Glutamatergic neuron (in vitro differentiated cells): Measurements from ENCODE around the gene FNDC3A. TPM values are rescaled to one million over a fixed set of nuclear protein-coding genes. Genes with fewer than 3 reads are reported as not detected.
"Not testable (repeated sequence)": the region's sequence is repeated elsewhere in the genome, so short reads cannot be mapped to it uniquely, and the experiment has no call there.

Source experiments
- DNase-seq: peaks from one replicate; pipeline ENCODE4 v3.0.0; 2022
- H3K27ac Mint-ChIP-seq: one replicate; pipeline ENCODE4 v1.8.0; 2020; ENCODE audit warnings: mild to moderate bottlenecking, mixed read lengths, inconsistent platforms; ENCODE audit not compliant: unreplicated experiment
- H3K27me3 Mint-ChIP-seq: one replicate; pipeline ENCODE4 v1.8.0; 2020; ENCODE audit warnings: mild to moderate bottlenecking, moderate library complexity, mixed read lengths, inconsistent platforms; ENCODE audit not compliant: unreplicated experiment
- H3K36me3 Mint-ChIP-seq: one replicate; pipeline ENCODE4 v1.8.0; 2020; ENCODE audit warnings: mild to moderate bottlenecking, mixed read lengths, inconsistent platforms; ENCODE audit not compliant: unreplicated experiment
- H3K4me1 Mint-ChIP-seq: one replicate; pipeline ENCODE4 v1.8.0; 2020; ENCODE audit warnings: mild to moderate bottlenecking, low read depth, mixed read lengths, inconsistent platforms; ENCODE audit not compliant: unreplicated experiment
- H3K4me3 Mint-ChIP-seq: one replicate; pipeline ENCODE4 v1.8.0; 2020; ENCODE audit warnings: mild to moderate bottlenecking, mixed read lengths, inconsistent platforms; ENCODE audit not compliant: unreplicated experiment
- H3K9me3 Mint-ChIP-seq: one replicate; pipeline ENCODE4 v1.8.0; 2020; ENCODE audit warnings: mild to moderate bottlenecking, moderate library complexity, mixed read lengths, inconsistent platforms; ENCODE audit not compliant: unreplicated experiment
- CTCF ChIP-seq: fragments of 200-600 bp; sonication (generic); IDR thresholded peaks from one replicate; pipeline ENCODE4 v1.5.0; 2021; ENCODE audit not compliant: partially characterized antibody, unreplicated experiment
- total RNA-seq: library from RNA; stranded (reverse); fragmentation: NEBNext Ultra II Directional; extraction: Animal tissue kit (Norgen Biotek cat#: 25700); gene quantifications from one replicate; pipeline ENCODE4 v1.2.1, GENCODE V29; 2021; ENCODE audit not compliant: unreplicated experiment

The FNDC3A gene
- total RNA-seq, 1 donor from 2014 or later, result 46.3 TPM

DNA sequence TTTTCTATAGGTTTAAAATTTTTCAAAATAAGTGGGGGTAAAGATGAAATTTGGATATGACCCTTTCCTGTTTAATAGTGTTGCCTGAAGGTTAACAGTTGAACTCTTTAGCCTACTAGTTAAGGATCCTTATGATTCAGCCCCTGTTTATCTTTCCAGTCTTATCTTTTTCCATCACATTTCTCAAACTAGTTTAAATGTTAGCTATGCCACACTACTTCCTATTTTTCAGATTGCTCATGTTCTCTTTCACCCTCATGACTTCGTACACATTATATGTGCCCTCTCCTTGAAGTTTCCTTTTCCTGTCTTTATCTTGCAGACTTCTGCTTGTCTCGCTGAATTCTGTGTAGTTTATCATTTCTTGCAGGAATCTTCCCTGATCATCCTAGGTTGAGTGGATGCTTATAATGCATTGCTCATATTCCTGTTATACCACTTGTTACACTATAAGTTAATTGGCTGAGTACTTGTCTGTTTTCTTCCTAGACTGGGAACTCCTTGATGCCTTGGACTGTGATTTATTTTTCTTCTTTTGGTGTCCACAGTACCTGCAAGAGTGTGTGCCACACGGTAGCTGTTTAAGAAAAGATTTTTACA, 86.7 kb downstream of the FNDC3A start:
- no peaks in the 10 kb centered on the region for H3K27me3 Mint-ChIP-seq
- peaks cover 5% of the 10 kb centered on the region for H3K4me1 Mint-ChIP-seq
- no peaks in the 10 kb centered on the region for H3K36me3 Mint-ChIP-seq
- H3K4me3 Mint-ChIP-seq, result no peak overlapping the region
- DNase-seq, result no peak
- H3K9me3 Mint-ChIP-seq, result no peaks in the 10 kb centered on the region
- H3K27ac Mint-ChIP-seq, result no peak overlapping the region
- TF ChIP-seq CTCF, result no peak

DNA sequence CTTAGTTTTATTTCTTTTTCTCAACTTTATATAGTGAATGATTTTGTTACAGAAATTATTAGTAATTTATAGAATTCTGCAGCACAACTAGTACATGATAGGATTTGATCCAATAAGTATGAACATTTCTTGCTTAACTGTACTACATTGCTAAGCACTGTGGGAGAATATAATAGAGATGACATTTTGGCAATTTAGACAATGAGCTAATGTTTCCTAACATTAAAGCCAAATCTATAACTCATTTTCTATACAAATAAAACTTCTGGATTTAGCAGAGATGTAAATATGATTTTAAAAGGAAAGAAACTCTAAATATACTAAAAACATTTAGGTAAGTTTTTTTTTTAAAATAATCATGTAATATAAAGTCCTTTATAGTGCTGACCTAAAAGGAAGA, 87.3 kb downstream of the FNDC3A start:
- Mint-ChIP-seq H3K4me3 (no peak overlapping the region), H3K9me3 (no peaks in the 10 kb centered on the region), H3K36me3 (no peaks in the 10 kb centered on the region), H3K4me1 (peaks cover 5% of the 10 kb centered on the region), H3K27ac (no peak overlapping the region), H3K27me3 (no peaks in the 10 kb centered on the region)
- DNase-seq, result no peak
- TF ChIP-seq CTCF, result no peak

DNA sequence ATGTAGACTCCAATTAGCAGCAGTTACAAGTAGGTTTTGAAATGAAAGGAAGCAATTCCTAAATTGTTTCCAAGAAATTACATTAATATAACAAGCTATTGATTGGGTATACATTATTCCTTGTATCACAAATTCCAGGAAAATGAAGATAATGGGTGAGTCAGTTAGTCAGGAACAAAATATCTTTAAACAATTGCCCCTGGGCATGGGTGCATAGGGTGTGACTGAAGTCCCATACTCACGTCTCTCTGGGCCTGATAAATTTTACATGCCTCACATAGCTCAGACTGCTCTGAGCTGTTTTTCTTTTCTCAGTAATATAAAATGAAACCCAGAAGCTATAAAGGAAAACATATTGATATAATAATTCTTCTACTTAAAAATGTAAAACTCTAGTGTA, 87.8 kb downstream of the FNDC3A start:
- Mint-ChIP-seq H3K27me3 (no peaks in the 10 kb centered on the region), H3K36me3 (no peaks in the 10 kb centered on the region), H3K4me1 (peaks cover 5% of the 10 kb centered on the region), H3K9me3 (no peaks in the 10 kb centered on the region), H3K27ac (no peak overlapping the region), H3K4me3 (no peak overlapping the region)
- TF ChIP-seq CTCF, result no peak
- no peak for DNase-seq

GRCh38 chr13:49064476-49064875, 88.8 kb downstream of the FNDC3A start:
- no peaks in the 10 kb centered on the region for H3K27me3 Mint-ChIP-seq
- peaks cover 5% of the 10 kb centered on the region for H3K4me1 Mint-ChIP-seq
- no peaks in the 10 kb centered on the region for H3K9me3 Mint-ChIP-seq
- H3K27ac Mint-ChIP-seq, result no peak overlapping the region
- DNase-seq, result no peak
- no peak for TF ChIP-seq CTCF
- H3K36me3 Mint-ChIP-seq, result no peaks in the 10 kb centered on the region
- no peak overlapping the region for H3K4me3 Mint-ChIP-seq

GRCh38 chr13:49066856-49067255, 91.1 kb downstream of the FNDC3A start:
- Mint-ChIP-seq H3K27ac (no peak overlapping the region), H3K4me3 (no peak overlapping the region), H3K9me3 (no peaks in the 10 kb centered on the region), H3K36me3 (no peaks in the 10 kb centered on the region), H3K4me1 (peaks cover 5% of the 10 kb centered on the region), H3K27me3 (peaks cover 2% of the 10 kb centered on the region)
- no peak for DNase-seq
- no peak for TF ChIP-seq CTCF

GRCh38 chr13:49068498-49068897, 92.8 kb downstream of the FNDC3A start:
- not testable (repeated sequence) for H3K4me3 Mint-ChIP-seq, H3K36me3 Mint-ChIP-seq, H3K27me3 Mint-ChIP-seq, DNase-seq, H3K4me1 Mint-ChIP-seq, H3K9me3 Mint-ChIP-seq, H3K27ac Mint-ChIP-seq

DNA sequence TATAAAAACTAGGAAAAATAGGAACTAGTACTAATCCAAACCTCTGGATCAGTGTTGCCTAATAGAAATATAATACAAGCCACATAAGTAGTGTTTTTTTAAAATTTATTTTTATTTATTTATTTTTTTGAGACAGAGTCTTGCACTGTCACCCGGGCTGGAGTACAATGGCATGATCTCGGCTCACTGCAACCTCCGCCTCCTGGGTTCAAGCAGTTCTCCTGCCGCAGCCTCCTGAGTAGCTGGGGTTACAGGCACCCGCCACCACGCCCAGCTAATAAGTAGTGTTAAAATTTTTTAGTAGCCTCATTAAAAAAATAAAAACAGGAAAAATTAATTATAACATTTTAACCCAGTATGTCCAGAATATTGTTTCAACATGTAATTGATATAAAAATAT, 94.3 kb downstream of the FNDC3A start:
- not testable (repeated sequence) for DNase-seq

More for the DNA sequence above, 94.3 kb downstream of the FNDC3A start:
- H3K4me1 Mint-ChIP-seq, H3K27ac Mint-ChIP-seq, H3K4me3 Mint-ChIP-seq, H3K27me3 Mint-ChIP-seq, H3K36me3 Mint-ChIP-seq, H3K9me3 Mint-ChIP-seq: not testable (repeated sequence)
